ENCODE results near the gene TCEANC2.

DNA sequence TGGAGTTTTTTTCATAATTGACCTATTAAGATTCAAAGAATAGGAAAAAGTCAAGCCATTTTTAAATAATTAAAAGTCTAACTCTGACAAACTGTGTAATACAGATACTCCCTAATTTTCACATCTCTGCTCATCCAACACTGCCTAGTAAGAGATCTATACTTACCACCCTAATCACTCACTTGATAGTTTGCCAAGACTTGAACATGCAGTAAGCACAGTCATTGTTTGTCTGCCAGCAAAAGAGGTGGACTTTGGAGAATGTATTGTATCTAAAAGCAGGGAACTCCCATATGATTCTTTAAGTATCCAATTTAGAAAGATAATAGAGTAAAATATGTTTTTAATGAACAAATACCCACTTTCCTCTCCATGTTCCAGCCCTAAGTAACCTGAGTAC, 15.9 kb upstream of the TCEANC2 start:
- TF ChIP-seq, protein P1, sequence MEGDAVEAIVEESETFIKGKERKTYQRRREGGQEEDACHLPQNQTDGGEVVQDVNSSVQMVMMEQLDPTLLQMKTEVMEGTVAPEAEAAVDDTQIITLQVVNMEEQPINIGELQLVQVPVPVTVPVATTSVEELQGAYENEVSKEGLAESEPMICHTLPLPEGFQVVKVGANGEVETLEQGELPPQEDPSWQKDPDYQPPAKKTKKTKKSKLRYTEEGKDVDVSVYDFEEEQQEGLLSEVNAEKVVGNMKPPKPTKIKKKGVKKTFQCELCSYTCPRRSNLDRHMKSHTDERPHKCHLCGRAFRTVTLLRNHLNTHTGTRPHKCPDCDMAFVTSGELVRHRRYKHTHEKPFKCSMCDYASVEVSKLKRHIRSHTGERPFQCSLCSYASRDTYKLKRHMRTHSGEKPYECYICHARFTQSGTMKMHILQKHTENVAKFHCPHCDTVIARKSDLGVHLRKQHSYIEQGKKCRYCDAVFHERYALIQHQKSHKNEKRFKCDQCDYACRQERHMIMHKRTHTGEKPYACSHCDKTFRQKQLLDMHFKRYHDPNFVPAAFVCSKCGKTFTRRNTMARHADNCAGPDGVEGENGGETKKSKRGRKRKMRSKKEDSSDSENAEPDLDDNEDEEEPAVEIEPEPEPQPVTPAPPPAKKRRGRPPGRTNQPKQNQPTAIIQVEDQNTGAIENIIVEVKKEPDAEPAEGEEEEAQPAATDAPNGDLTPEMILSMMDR (IDR thresholded peaks at IDR 0.05; ENCODE audit: low read depth, low read length, poor library complexity, severe bottlenecking): no peak
- TF ChIP-seq EZH2phosphoT487 (IDR thresholded peaks at IDR 0.05; ENCODE audit: borderline replicate concordance, low read length): no peak

All from DOHH2 (cell line).